ENCODE measurements around the gene AFG1L. TPM values are rescaled to one million over a fixed set of nuclear protein-coding genes. Genes with fewer than 3 reads are reported as not detected.

Gene AFG1L
- total and polyA plus RNA-seq, 2 experiments from 2014 or later, result 4.1 to 8.7 TPM

GRCh38 chr6:108454356-108454755, 159.5 kb downstream of the AFG1L start:
- no peaks in the 10 kb centered on the region for H3F3A ChIP-seq (replicated peaks; ENCODE audit: low read depth)
- DNase-seq (ENCODE audit: low spot score) (no peak), ATAC-seq (no peak)
- H3K4me3 Mint-ChIP-seq, result no peak overlapping the region
- H3K4me3 ChIP-seq, result no peak overlapping the region
- H3K36me3 Mint-ChIP-seq (ENCODE audit: low read depth), result no peaks in the 10 kb centered on the region
- H3K27me3 ChIP-seq (ENCODE audit: insufficient read depth), result no peaks in the 10 kb centered on the region
- peaks cover 14% of the 10 kb centered on the region for H3K4me1 Mint-ChIP-seq
- H3K79me2 ChIP-seq (replicated peaks; ENCODE audit: insufficient read depth), result no peaks in the 10 kb centered on the region
- no peak overlapping the region for H2AFZ ChIP-seq
- no peak overlapping the region for H3K27ac ChIP-seq (ENCODE audit: low read depth)
- no peaks in the 10 kb centered on the region for H3K9me2 ChIP-seq (ENCODE audit: insufficient read depth)
- H3K4me2 ChIP-seq, result no peak overlapping the region
- H3K27me3 Mint-ChIP-seq (ENCODE audit: insufficient read depth, low read depth, poor library complexity), result no peaks in the 10 kb centered on the region
- no peak overlapping the region for H3K27ac Mint-ChIP-seq
- no peaks in the 10 kb centered on the region for H4K20me1 ChIP-seq (replicated peaks; ENCODE audit: insufficient read depth)
- H3K36me3 ChIP-seq (ENCODE audit: insufficient read depth), result no peaks in the 10 kb centered on the region
- H3K9me3 Mint-ChIP-seq, result no peaks in the 10 kb centered on the region; the same call in 2 of the 3 replicates
- no peak for TF ChIP-seq ZNF114 (CRISPR knock-in tag; IDR thresholded peaks at IDR 0.05)
- TF ChIP-seq ZNF462 (CRISPR knock-in tag; IDR thresholded peaks at IDR 0.05), result no peak
- no peak for TF ChIP-seq EZH2phosphoT487 (IDR thresholded peaks at IDR 0.05; ENCODE audit: unreplicated experiment)
- TF ChIP-seq CTCF (conservative IDR thresholded peaks at IDR 0.05; ENCODE audit: low read depth in 2 of 2), result no peak
- H3K4me1 ChIP-seq (ENCODE audit: insufficient read depth), result peaks cover 15% of the 10 kb centered on the region; the same call in 1 of the 2 replicates

GRCh38 chr6:108455688-108456087, 160.8 kb downstream of the AFG1L start:
- no peak for ATAC-seq
- Histone ChIP-seq H4K20me1 (replicated peaks; ENCODE audit: insufficient read depth) (no peaks in the 10 kb centered on the region), H3K27ac (ENCODE audit: low read depth) (no peak overlapping the region), H3K4me1 (ENCODE audit: insufficient read depth) (peaks cover 15% of the 10 kb centered on the region; the same call in 1 of the 2 replicates), H3K9me2 (ENCODE audit: insufficient read depth) (no peaks in the 10 kb centered on the region), H2AFZ (no peak overlapping the region), H3K36me3 (ENCODE audit: insufficient read depth) (no peaks in the 10 kb centered on the region), H3F3A (replicated peaks; ENCODE audit: low read depth) (no peaks in the 10 kb centered on the region), H3K27me3 (ENCODE audit: insufficient read depth) (no peaks in the 10 kb centered on the region), H3K79me2 (replicated peaks; ENCODE audit: insufficient read depth) (no peaks in the 10 kb centered on the region), H3K4me3 (no peak overlapping the region), H3K4me2 (no peak overlapping the region)
- H3K36me3 Mint-ChIP-seq (ENCODE audit: low read depth), result no peaks in the 10 kb centered on the region
- no peaks in the 10 kb centered on the region for H3K27me3 Mint-ChIP-seq (ENCODE audit: insufficient read depth, low read depth, poor library complexity)
- peaks cover 14% of the 10 kb centered on the region for H3K4me1 Mint-ChIP-seq
- no peak for DNase-seq (ENCODE audit: low spot score)
- H3K9me3 Mint-ChIP-seq, result no peaks in the 10 kb centered on the region
- TF ChIP-seq ZNF331 (CRISPR knock-in tag; IDR thresholded peaks at IDR 0.05; ENCODE audit: low read depth) (no peak), ETS1 (IDR thresholded peaks at IDR 0.05) (no peak), NANOG (IDR thresholded peaks at IDR 0.05; ENCODE audit: borderline replicate concordance) (no peak), CREB1 (CRISPR knock-in tag; IDR thresholded peaks at IDR 0.05; ENCODE audit: low read depth) (no peak), JUNB (IDR thresholded peaks at IDR 0.05; ENCODE audit: unreplicated experiment) (no peak), STAT1 (IDR thresholded peaks at IDR 0.05; ENCODE audit: unreplicated experiment) (no peak)
- no peak overlapping the region for H3K27ac Mint-ChIP-seq
- no peak overlapping the region for H3K4me3 Mint-ChIP-seq

Data from GM23338 (cell line).